HepG2 (cell line): ENCODE measurements around the gene CPEB3. TPM values are rescaled to one million over a fixed set of nuclear protein-coding genes. Genes with fewer than 3 reads are reported as not detected.

Experiments used
- ATAC-seq: fragments of 200-7000 bp; cut with Tn5 transposase; 3 replicates; pipeline ENCODE4 v1.9.1; 2020; ENCODE audit warnings: mild to moderate bottlenecking, moderate library complexity
- BruUV-seq: library from RNA; stranded (reverse); fragments of 400-500 nt; replicated peaks from 2 replicates; lab custom pipeline; 2021; lab: Mats Ljungman, UMichigan
- CTCF ChIA-PET: fragments of 300-600 bp; formaldehyde crosslinking; extraction: SDS; loops from one replicate; lab custom pipeline; 2021; ENCODE audit warnings: low total read pairs, inconsistent platforms, low intra/inter-chr PET ratio; lab: Yijun Ruan, JAX
- POLR2A ChIA-PET: fragments of 350-600 bp; sonication (Branson Sonifier 250); formaldehyde crosslinking; loops from one replicate; lab custom pipeline; 2020; ENCODE audit warnings: antibody characterized with exemption, inconsistent platforms; lab: Yijun Ruan, JAX
- DNase-seq: peaks from one replicate; pipeline ENCODE4 v3.0.0-alpha.2; 2015; ENCODE audit warnings: low spot score
- FAIRE-seq: peaks from 3 replicates; lab custom pipeline; 2011; peaks lifted over from hg19 to GRCh38; lab: Jason Lieb, UNC
- H2AFZ ChIP-seq: one replicate; pipeline ENCODE4 v1.6.1; 2011; ENCODE audit warnings: low read length, inconsistent platforms
- H3K27ac ChIP-seq: fragments of 300-600 bp; 3 replicates; pipeline ENCODE4 v1.8.0; 2011; ENCODE audit warnings: mixed run types, mild to moderate bottlenecking, mixed read lengths, low read length, inconsistent platforms; ENCODE audit not compliant: insufficient read depth; ENCODE audit errors: extremely low read length
- H3K27me3 ChIP-seq, 2 experiments: fragments of 200-600 bp in 1 of 2; 2 replicates in 1 of 2; 3 replicates in 1 of 2; pipeline versions ENCODE4 v1.6.0 to v1.8.0; 2011; ENCODE audit warnings: low read length in 2 of 2, mild to moderate bottlenecking in 2 of 2, moderate library complexity in 2 of 2, inconsistent platforms in 1 of 2; ENCODE audit not compliant: insufficient read depth in 2 of 2, control insufficient read depth in 1 of 2
- H3K36me3 ChIP-seq, 2 experiments: fragments of 200-600 bp in 1 of 2; replicated peaks in 1 of 2; 2 replicates in 1 of 2; 3 replicates in 1 of 2; pipeline versions ENCODE4 v1.5.1 to v1.8.0; 2011; ENCODE audit warnings: low read length in 2 of 2, inconsistent platforms in 1 of 2; ENCODE audit not compliant: insufficient read depth in 2 of 2, control insufficient read depth in 1 of 2
- H3K4me1 ChIP-seq: 2 replicates; pipeline ENCODE4 v1.5.1; 2012; ENCODE audit warnings: low read length, inconsistent platforms; ENCODE audit not compliant: insufficient read depth
- H3K4me2 ChIP-seq: 2 replicates; pipeline ENCODE4 v1.6.0; 2011; ENCODE audit warnings: low read depth, low read length, inconsistent platforms
- H3K4me3 ChIP-seq, 3 experiments: fragments of 200-600 bp in 1 of 3; sonication (generic), shearing (Covaris generic) in 1 of 3; replicated peaks in 1 of 3; 2 replicates each; pipeline ENCODE4 v1.5.1; 2011 to 2016; ENCODE audit warnings: low read length in 3 of 3, inconsistent platforms in 2 of 3, low read depth in 2 of 3, mild to moderate bottlenecking in 2 of 3, control low read depth in 1 of 3, mixed read lengths in 1 of 3; ENCODE audit not compliant: insufficient read depth in 1 of 3
- H3K79me2 ChIP-seq: one replicate; pipeline ENCODE4 v1.6.1; 2011; ENCODE audit warnings: low read length, inconsistent platforms; ENCODE audit not compliant: insufficient read depth
- H3K9ac ChIP-seq: 2 replicates; pipeline ENCODE4 v1.6.0; 2011; ENCODE audit warnings: mild to moderate bottlenecking, low read depth, low read length, inconsistent platforms; ENCODE audit not compliant: insufficient read depth
- H3K9me3 ChIP-seq: 2 replicates; pipeline ENCODE4 v1.5.1; 2012; ENCODE audit warnings: mild to moderate bottlenecking, low read length
- H4K20me1 ChIP-seq: 2 replicates; pipeline ENCODE4 v1.6.0; 2011; ENCODE audit warnings: inconsistent platforms, mild to moderate bottlenecking, low read length, moderate library complexity; ENCODE audit not compliant: insufficient read depth
- DNMT3B ChIP-seq: conservative IDR thresholded peaks from 2 replicates; pipeline ENCODE4 v1.6.1; 2016; ENCODE audit warnings: missing biosample characterization, control low read depth
- HOXA3 ChIP-seq: sonication (generic); formaldehyde crosslinking; IDR thresholded peaks from 2 replicates; pipeline ENCODE4 v1.5.0; 2020; ENCODE audit warnings: missing genetic modification reagents
- JUNB ChIP-seq: sonication (generic); formaldehyde crosslinking; IDR thresholded peaks from 2 replicates; pipeline ENCODE4 v1.8.0; 2022; ENCODE audit warnings: missing genetic modification reagents, mild to moderate bottlenecking, borderline replicate concordance
- MBNL3 ChIP-seq: fragments of 250-450 bp; sonication (Bioruptor Pico); conservative IDR thresholded peaks from 2 replicates; pipeline ENCODE4 v1.8.0; 2022; ENCODE audit warnings: mild to moderate bottlenecking, inconsistent platforms
- MTF1 ChIP-seq: sonication (generic); formaldehyde crosslinking; IDR thresholded peaks from 2 replicates; pipeline ENCODE4 v1.5.0; 2020; ENCODE audit warnings: missing genetic modification reagents
- NR2C2 ChIP-seq: sonication (generic); formaldehyde crosslinking; IDR thresholded peaks from 2 replicates; pipeline ENCODE4 v1.4.0; 2020; ENCODE audit warnings: missing genetic modification reagents, mild to moderate bottlenecking, moderate library complexity, borderline replicate concordance
- SRY ChIP-seq: sonication (generic); formaldehyde crosslinking; IDR thresholded peaks from 2 replicates; pipeline ENCODE4 v1.8.0; 2022; ENCODE audit warnings: mild to moderate bottlenecking, missing genetic modification reagents
- STAT6 ChIP-seq: sonication (generic); formaldehyde crosslinking; IDR thresholded peaks from 2 replicates; pipeline ENCODE4 v1.4.0; 2020; ENCODE audit warnings: missing genetic modification reagents, mild to moderate bottlenecking, borderline replicate concordance
- THAP11 ChIP-seq: IDR thresholded peaks from 2 replicates; pipeline ENCODE4 v1.6.1; 2016; ENCODE audit warnings: missing biosample characterization, missing genetic modification reagents
- THYN1 ChIP-seq: sonication (generic); formaldehyde crosslinking; IDR thresholded peaks from 2 replicates; pipeline ENCODE4 v1.8.1; 2023; ENCODE audit warnings: low read depth, mild to moderate bottlenecking, moderate library complexity, missing genetic modification reagents, borderline replicate concordance
- ZBTB34 ChIP-seq: sonication (generic); formaldehyde crosslinking; IDR thresholded peaks from 2 replicates; pipeline ENCODE4 v1.8.0; 2022; ENCODE audit warnings: mild to moderate bottlenecking, missing genetic modification reagents
- ZC3H4 ChIP-seq: sonication (generic); formaldehyde crosslinking; IDR thresholded peaks from 2 replicates; pipeline ENCODE4 v1.4.0; 2020; ENCODE audit warnings: missing genetic modification reagents, borderline replicate concordance
- ZNF275 ChIP-seq: sonication (generic); formaldehyde crosslinking; IDR thresholded peaks from 2 replicates; pipeline ENCODE4 v1.8.0; 2022; ENCODE audit warnings: missing genetic modification reagents, mild to moderate bottlenecking, inconsistent platforms, borderline replicate concordance
- ZNF317 ChIP-seq: sonication (generic); formaldehyde crosslinking; IDR thresholded peaks from 2 replicates; pipeline ENCODE4 v1.5.0; 2020; ENCODE audit warnings: mild to moderate bottlenecking, missing genetic modification reagents
- WGBS: methylation state at CpG from one replicate; pipeline ENCODE4 v1.1.6; 2017; ENCODE audit warnings: low lambda C conversion rate; 5-methylcytosine and 5-hydroxymethylcytosine counted together
- in situ Hi-C: cut with HindIII; loops from 2 replicates; pipeline ENCODE4 v1.10.0; 2017; ENCODE audit warnings: low pct_unique_long_range_greater_than_20kb; ENCODE audit not compliant: extremely low pct_ligation_motif_present
- intact Hi-C: fragments of 100-400 bp; cut with micrococcal nuclease; formaldehyde crosslinking; loops from one replicate; pipeline ENCODE4 v1.10.0; 2022; ENCODE audit not compliant: unreplicated experiment
- polyA plus RNA-seq, 8 experiments: library from polyadenylated mRNA; depleted of rRNA in 3 of 8; stranded (reverse) in 7 of 8; unstranded in 1 of 8; fragments of >200 nt; fragmentation: Illumina TruSeq in 4 of 8; extraction: Trizol in 4 of 8; gene quantifications; 2 replicates each; pipeline versions ENCODE4 v1.2.1 to v1.2.3, GENCODE V29; 2011 to 2016; ENCODE audit warnings: low read depth in 4 of 8, missing spikeins in 1 of 8, mixed read lengths in 1 of 8; ENCODE audit not compliant: insufficient read depth in 1 of 8
- total RNA-seq, 5 experiments: library from RNA; depleted of rRNA; stranded (reverse); fragments of >200 nt; fragmentation: Illumina TruSeq; extraction: Trizol; gene quantifications; 2 replicates each; pipeline ENCODE4 v1.2.3, GENCODE V29; 2016; ENCODE audit warnings: low read depth in 1 of 5

Gene CPEB3
- total and polyA plus RNA-seq, 2 of the 13 experiments (the other 11 are each of a cell fraction or from before 2014, with no cell fraction given), result 0.66 to 0.70 TPM

GRCh38 chr10:92180399-92180798 is 110.5 kb downstream of the CPEB3 start:
- Histone ChIP-seq H3K9me3 (no peaks in the 10 kb centered on the region), H3K27ac (no peak overlapping the region), H2AFZ (no peak overlapping the region), H3K4me2 (no peak overlapping the region), H3K4me1 (no peaks in the 10 kb centered on the region), H3K9ac (no peak overlapping the region), H4K20me1 (no peaks in the 10 kb centered on the region), H3K27me3 (no peaks in the 10 kb centered on the region), H3K79me2 (no peaks in the 10 kb centered on the region), H3K36me3 (peaks cover 0 to 9% of the 10 kb centered on the region in 2 experiments; a peak in 1 of 5 replicates), H3K4me3 (no peak overlapping the region)
- no peak for DNase-seq
- in situ Hi-C loops, result no loop called here
- ATAC-seq, result no peak
- no peak for FAIRE-seq
- no TSS peak for BruUV-seq
- intact Hi-C loops, result loop anchor here (5.0 kb wide), 1 partner anchor 112 kb away; the partner anchor contains the start of genes CPEB3 and MARCHF5
- TF ChIP-seq THYN1 (CRISPR knock-in tag) (no peak), HOXA3 (CRISPR knock-in tag) (no peak), SRY (CRISPR knock-in tag) (no peak), NR2C2 (CRISPR knock-in tag) (no peak)
- POLR2A ChIA-PET, result no interaction called here
- WGBS, result 80% methylated on average over 1 of the region's 1 CpG
- CTCF ChIA-PET, result no interaction called here

GRCh38 chr10:92177546-92177945 is 113.3 kb downstream of the CPEB3 start:
- Histone ChIP-seq H2AFZ (no peak overlapping the region), H3K4me2 (no peak overlapping the region), H4K20me1 (no peaks in the 10 kb centered on the region), H3K4me3 (no peak overlapping the region), H3K9ac (no peak overlapping the region), H3K4me1 (no peaks in the 10 kb centered on the region), H3K27ac (no peak overlapping the region), H3K9me3 (no peaks in the 10 kb centered on the region), H3K27me3 (no peaks in the 10 kb centered on the region), H3K36me3 (0 out of 5 replicates have a peak, but pooled peaks cover 0 to 9% of the 10 kb centered on the region in 2 experiments), H3K79me2 (no peaks in the 10 kb centered on the region)
- in situ Hi-C loops (no loop called here), intact Hi-C loops (no loop called here)
- ATAC-seq (no peak), FAIRE-seq (no peak), DNase-seq (no peak)
- WGBS, result 93% methylated on average over 1 of the region's 1 CpG
- ChIA-PET POLR2A (no interaction called here), CTCF (no interaction called here)
- no TSS peak for BruUV-seq
- no peak for TF ChIP-seq DNMT3B (CRISPR knock-in tag)
- no peak for TF ChIP-seq MTF1 (CRISPR knock-in tag)
- no peak for TF ChIP-seq THAP11 (CRISPR knock-in tag)
- no peak for TF ChIP-seq ZC3H4 (CRISPR knock-in tag)
- no peak for TF ChIP-seq ZNF317 (CRISPR knock-in tag)
- TF ChIP-seq JUNB (CRISPR knock-in tag), result no peak
- TF ChIP-seq ZBTB34 (CRISPR knock-in tag), result no peak
- TF ChIP-seq STAT6 (CRISPR knock-in tag), result no peak
- no peak for TF ChIP-seq MBNL3 (CRISPR knock-in tag)
- TF ChIP-seq ZNF275, result no peak
